OCI-LY3 (cell line): Measurements from ENCODE around the gene MAP1LC3B2.

Experiments used
- CTCF ChIP-seq: fragments of 200-600, 300-600 bp; sonication (generic); IDR thresholded peaks from 2 replicates; pipeline ENCODE4 v1.5.1; 2014; ENCODE audit warnings: antibody characterized with exemption, low read length, low read depth
- EZH2phosphoT487 ChIP-seq: fragments of 200-600 bp; shearing (Covaris generic); IDR thresholded peaks from 2 replicates; pipeline ENCODE4 v1.6.1; 2018; ENCODE audit warnings: antibody characterized with exemption, mixed run types, low read depth

- TF ChIP-seq CTCF = no peak
- TF ChIP-seq EZH2phosphoT487 = no peak
Observed at GRCh38 chr12:116515684-116516083, 43.5 kb upstream of the MAP1LC3B2 start.
